ENCODE data around the gene COL15A1. TPM values are rescaled to one million over a fixed set of nuclear protein-coding genes. Genes with fewer than 3 reads are reported as not detected.

Gene COL15A1
- total RNA-seq, 1 experiment from 2014 or later, result not detected

DNA sequence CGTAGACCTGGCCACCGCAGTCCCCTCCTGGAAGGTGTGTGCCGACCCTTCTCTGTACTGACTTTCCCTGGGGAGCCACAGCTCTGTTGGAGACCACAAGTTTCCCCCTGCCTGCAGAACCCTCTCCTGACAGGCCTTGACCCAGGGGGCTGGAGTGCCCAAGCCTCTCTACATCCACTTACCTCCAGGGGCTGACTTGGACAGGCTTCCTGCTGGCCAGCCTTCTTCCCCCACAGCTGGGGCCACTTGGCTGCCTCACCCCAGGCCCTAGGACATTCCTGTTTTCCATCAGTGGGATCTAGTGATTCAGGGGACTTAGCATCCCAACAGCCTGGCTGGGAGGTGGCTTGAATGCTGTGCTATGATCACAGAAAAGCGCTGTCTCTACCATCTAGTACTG lies 23.6 kb downstream of the COL15A1 start:
- Histone ChIP-seq H4K20me1 (ENCODE audit: control insufficient read depth, insufficient read depth, insufficient read length) (no peaks in the 10 kb centered on the region), H3K27ac (ENCODE audit: insufficient read length, low read depth, low read length) (no peak overlapping the region), H2BK5ac (ENCODE audit: insufficient read length, low read length) (no peak overlapping the region), H3K79me1 (ENCODE audit: insufficient read depth, low read depth, low read length, poor library complexity, severe bottlenecking) (no peaks in the 10 kb centered on the region), H3K9me3 (ENCODE audit: control insufficient read depth, low read depth, low read length) (no peaks in the 10 kb centered on the region), H4K91ac (ENCODE audit: insufficient read length, low read depth, low read length) (no peak overlapping the region), H3K23ac (ENCODE audit: insufficient read length, low read depth, low read length) (no peak overlapping the region), H3K27me3 (ENCODE audit: insufficient read depth, low read length) (no peaks in the 10 kb centered on the region), H4K8ac (replicated peaks; ENCODE audit: insufficient read length, low read depth, low read length) (no peak overlapping the region), H4K5ac (ENCODE audit: insufficient read length, low read depth, low read length) (no peak overlapping the region), H3K18ac (ENCODE audit: insufficient read length, low read depth, low read length) (no peak overlapping the region), H2BK15ac (ENCODE audit: low read depth, low read length) (no peak overlapping the region), H3K4ac (ENCODE audit: low read depth, low read length) (no peak overlapping the region), H3K23me2 (ENCODE audit: insufficient read length, low read depth, low read length, poor library complexity, severe bottlenecking) (no peaks in the 10 kb centered on the region), H2BK12ac (ENCODE audit: insufficient read length, low read depth, low read length) (no peak overlapping the region), H3K4me1 (ENCODE audit: insufficient read depth, low read length) (no peaks in the 10 kb centered on the region; the same call in 1 of the 2 replicates), H2AFZ (ENCODE audit: low read length) (no peak overlapping the region), H3T11ph (ENCODE audit: low read length) (no peak overlapping the region), H3K56ac (ENCODE audit: insufficient read length, low read depth, low read length) (no peak overlapping the region), H3K4me2 (ENCODE audit: insufficient read depth, insufficient read length, low read length) (no peak overlapping the region), H2BK120ac (ENCODE audit: low read depth, low read length, poor library complexity, severe bottlenecking) (no peak overlapping the region), H2AK5ac (ENCODE audit: insufficient read length, low read length) (no peak overlapping the region), H3K14ac (ENCODE audit: insufficient read depth, low read length) (no peak overlapping the region), H2BK20ac (ENCODE audit: low read depth, low read length, poor library complexity, severe bottlenecking) (no peak overlapping the region), H3K79me2 (ENCODE audit: insufficient read depth, low read length) (no peaks in the 10 kb centered on the region), H3K9ac (ENCODE audit: extremely low read depth, insufficient read length, low read length) (no peak overlapping the region)
- peak overlapping the region in 1 of 3 experiments; percentile 71; a peak in 2 of 7 replicates for H3K27ac Mint-ChIP-seq
- TF ChIP-seq, protein P1, sequence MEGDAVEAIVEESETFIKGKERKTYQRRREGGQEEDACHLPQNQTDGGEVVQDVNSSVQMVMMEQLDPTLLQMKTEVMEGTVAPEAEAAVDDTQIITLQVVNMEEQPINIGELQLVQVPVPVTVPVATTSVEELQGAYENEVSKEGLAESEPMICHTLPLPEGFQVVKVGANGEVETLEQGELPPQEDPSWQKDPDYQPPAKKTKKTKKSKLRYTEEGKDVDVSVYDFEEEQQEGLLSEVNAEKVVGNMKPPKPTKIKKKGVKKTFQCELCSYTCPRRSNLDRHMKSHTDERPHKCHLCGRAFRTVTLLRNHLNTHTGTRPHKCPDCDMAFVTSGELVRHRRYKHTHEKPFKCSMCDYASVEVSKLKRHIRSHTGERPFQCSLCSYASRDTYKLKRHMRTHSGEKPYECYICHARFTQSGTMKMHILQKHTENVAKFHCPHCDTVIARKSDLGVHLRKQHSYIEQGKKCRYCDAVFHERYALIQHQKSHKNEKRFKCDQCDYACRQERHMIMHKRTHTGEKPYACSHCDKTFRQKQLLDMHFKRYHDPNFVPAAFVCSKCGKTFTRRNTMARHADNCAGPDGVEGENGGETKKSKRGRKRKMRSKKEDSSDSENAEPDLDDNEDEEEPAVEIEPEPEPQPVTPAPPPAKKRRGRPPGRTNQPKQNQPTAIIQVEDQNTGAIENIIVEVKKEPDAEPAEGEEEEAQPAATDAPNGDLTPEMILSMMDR (conservative IDR thresholded peaks at IDR 0.05), result no peak
- no peaks in the 10 kb centered on the region for H3K9me3 Mint-ChIP-seq
- peaks cover 24 to 33% of the 10 kb centered on the region in 2 experiments for H3K4me1 Mint-ChIP-seq
- DNase-seq, result no peak
- H3K36me3 Mint-ChIP-seq (ENCODE audit: insufficient read depth in 1 of 3, low read depth in 3 of 3), result no peaks in the 10 kb centered on the region; a peak in 1 of 7 replicates
- no peak overlapping the region for H3K4me3 Mint-ChIP-seq
- peaks cover 12% of the 10 kb centered on the region for H3K27me3 Mint-ChIP-seq (ENCODE audit: low read depth)
- no CpG with 5 or more reads among the region's 4 CpGs for WGBS (ENCODE audit: extremely low coverage, insufficient read length, low lambda C conversion rate)
